HepG2 (cell line): ENCODE measurements around the gene FOXS1. TPM values are rescaled to one million over a fixed set of nuclear protein-coding genes. Genes with fewer than 3 reads are reported as not detected.
A peak's percentile ranks its signal among the peaks of the same experiment; 100 is the strongest.

Source experiments
- ATRX ChIP-seq: sonication (generic); formaldehyde crosslinking; IDR thresholded peaks from 2 replicates; pipeline ENCODE4 v1.4.0; 2020; ENCODE audit warnings: missing genetic modification reagents, borderline replicate concordance
- FOSL2 ChIP-seq: sonication (generic); formaldehyde crosslinking; IDR thresholded peaks from 2 replicates; pipeline ENCODE4 v1.4.0; 2020; ENCODE audit warnings: missing genetic modification reagents
- FOXO4 ChIP-seq: sonication (generic); formaldehyde crosslinking; conservative IDR thresholded peaks from 2 replicates; pipeline ENCODE4 v1.8.1; 2023; ENCODE audit warnings: missing genetic modification reagents
- HDAC1 ChIP-seq: sonication (generic); formaldehyde crosslinking; IDR thresholded peaks from 2 replicates; pipeline ENCODE4 v1.5.1; 2020; ENCODE audit warnings: mild to moderate bottlenecking, missing genetic modification reagents
- HINFP ChIP-seq: sonication (generic); formaldehyde crosslinking; IDR thresholded peaks from 2 replicates; pipeline ENCODE4 v1.4.0; 2020; ENCODE audit warnings: low read depth, mild to moderate bottlenecking, missing genetic modification reagents
- HNRNPLL ChIP-seq: fragments of 200-400 bp; formaldehyde crosslinking; IDR thresholded peaks from 2 replicates; pipeline ENCODE4 v1.6.1; 2017; ENCODE audit warnings: mild to moderate bottlenecking, low read depth, low read length; ENCODE audit not compliant: poor library complexity, severe bottlenecking
- MED8 ChIP-seq: sonication (generic); formaldehyde crosslinking; IDR thresholded peaks from 2 replicates; pipeline ENCODE4 v1.8.1; 2023; ENCODE audit warnings: mild to moderate bottlenecking, missing genetic modification reagents; ENCODE audit not compliant: insufficient replicate concordance
- MEIS1 ChIP-seq: sonication (generic); formaldehyde crosslinking; IDR thresholded peaks from 2 replicates; pipeline ENCODE4 v1.9.0; 2021; ENCODE audit warnings: mild to moderate bottlenecking, missing genetic modification reagents, moderate library complexity, borderline replicate concordance
- PATZ1 ChIP-seq: sonication (generic); formaldehyde crosslinking; IDR thresholded peaks from 2 replicates; pipeline ENCODE4 v1.4.0; 2020; ENCODE audit warnings: missing genetic modification reagents
- SIX4 ChIP-seq: sonication (generic); formaldehyde crosslinking; IDR thresholded peaks from 2 replicates; pipeline ENCODE4 v1.4.0; 2020; ENCODE audit warnings: missing genetic modification reagents
- SKIL ChIP-seq: sonication (generic); formaldehyde crosslinking; IDR thresholded peaks from 2 replicates; pipeline ENCODE4 v1.8.0; 2022; ENCODE audit warnings: missing genetic modification reagents, mild to moderate bottlenecking, moderate library complexity, borderline replicate concordance
- TEF ChIP-seq: sonication (generic); formaldehyde crosslinking; IDR thresholded peaks from 2 replicates; pipeline ENCODE4 v1.5.0; 2020; ENCODE audit warnings: missing genetic modification reagents
- ZFP62 ChIP-seq: sonication (generic); formaldehyde crosslinking; IDR thresholded peaks from 2 replicates; pipeline ENCODE4 v1.4.0; 2020; ENCODE audit warnings: missing genetic modification reagents
- ZNF136 ChIP-seq: sonication (generic); formaldehyde crosslinking; IDR thresholded peaks from 2 replicates; pipeline ENCODE4 v1.8.1; 2022; ENCODE audit warnings: low read depth, mild to moderate bottlenecking, moderate library complexity, missing genetic modification reagents
- ZNF296 ChIP-seq: sonication (generic); formaldehyde crosslinking; conservative IDR thresholded peaks from 2 replicates; pipeline ENCODE4 v1.5.0; 2020; ENCODE audit warnings: mild to moderate bottlenecking, missing genetic modification reagents
- ZNF34 ChIP-seq: sonication (generic); formaldehyde crosslinking; IDR thresholded peaks from 2 replicates; pipeline ENCODE4 v1.4.0; 2020; ENCODE audit warnings: mild to moderate bottlenecking, missing genetic modification reagents, borderline replicate concordance
- ZNF354B ChIP-seq: sonication (generic); formaldehyde crosslinking; IDR thresholded peaks from 2 replicates; pipeline ENCODE4 v1.8.0; 2022; ENCODE audit warnings: mild to moderate bottlenecking, missing genetic modification reagents
- ZNF441 ChIP-seq: sonication (generic); formaldehyde crosslinking; IDR thresholded peaks from 2 replicates; pipeline ENCODE4 v1.7.0; 2021; ENCODE audit warnings: missing genetic modification reagents, borderline replicate concordance
- ZNF530 ChIP-seq: sonication (generic); formaldehyde crosslinking; IDR thresholded peaks from 2 replicates; pipeline ENCODE4 v1.5.0; 2020; ENCODE audit warnings: low read depth, mild to moderate bottlenecking, missing genetic modification reagents
- ZSCAN25 ChIP-seq: sonication (generic); formaldehyde crosslinking; IDR thresholded peaks from 2 replicates; pipeline ENCODE4 v1.8.0; 2022; ENCODE audit warnings: mild to moderate bottlenecking, missing genetic modification reagents
- polyA plus RNA-seq, 8 experiments: library from polyadenylated mRNA; depleted of rRNA in 3 of 8; stranded (reverse) in 7 of 8; unstranded in 1 of 8; fragments of >200 nt; fragmentation: Illumina TruSeq in 4 of 8; extraction: Trizol in 4 of 8; gene quantifications; 2 replicates each; pipeline versions ENCODE4 v1.2.1 to v1.2.3, GENCODE V29; 2011 to 2016; ENCODE audit warnings: low read depth in 4 of 8, missing spikeins in 1 of 8, mixed read lengths in 1 of 8; ENCODE audit not compliant: insufficient read depth in 1 of 8
- total RNA-seq, 5 experiments: library from RNA; depleted of rRNA; stranded (reverse); fragments of >200 nt; fragmentation: Illumina TruSeq; extraction: Trizol; gene quantifications; 2 replicates each; pipeline ENCODE4 v1.2.3, GENCODE V29; 2016; ENCODE audit warnings: low read depth in 1 of 5

FOXS1 gene
- total and polyA plus RNA-seq, 2 of the 13 experiments (the other 11 are each of a cell fraction or from before 2014, with no cell fraction given): not detected

GRCh38 chr20:31870726-31871617 lies 25.6 kb upstream of the FOXS1 start (continued):
- TF ChIP-seq FOSL2 (0 out of 2 replicates have a peak, but pooled peaks have one; percentile 9), SIX4 (no peak), FOXO4 (CRISPR knock-in tag) (no peak), HDAC1 (0 out of 2 replicates have a peak, but pooled peaks have one; percentile 20), HNRNPLL (no peak), ZNF441 (CRISPR knock-in tag) (0 out of 2 replicates have a peak, but pooled peaks have one; percentile 54), ZNF296 (CRISPR knock-in tag) (0 out of 2 replicates have a peak, but pooled peaks have one; percentile 3), MED8 (no peak), ZSCAN25 (no peak), MEIS1 (CRISPR knock-in tag) (no peak), TEF (CRISPR knock-in tag) (no peak), ZNF530 (CRISPR knock-in tag) (no peak), ATRX (CRISPR knock-in tag) (no peak), HINFP (CRISPR knock-in tag) (no peak), ZNF34 (CRISPR knock-in tag) (0 out of 2 replicates have a peak, but pooled peaks have one; percentile 60), ZNF136 (CRISPR knock-in tag) (no peak), PATZ1 (peak; percentile 12), SKIL (no peak), ZFP62 (CRISPR knock-in tag) (no peak), ZNF354B (CRISPR knock-in tag) (no peak)
